IPS DF 4.7 (cell line): ENCODE data around the gene PCYOX1L.

Experiments used
- DNase-seq: peaks from one replicate; pipeline ENCODE4 v3.0.0-alpha.2; 2013; ENCODE audit warnings: low spot score; ENCODE audit errors: extremely low read depth

Gene PCYOX1L

DNA sequence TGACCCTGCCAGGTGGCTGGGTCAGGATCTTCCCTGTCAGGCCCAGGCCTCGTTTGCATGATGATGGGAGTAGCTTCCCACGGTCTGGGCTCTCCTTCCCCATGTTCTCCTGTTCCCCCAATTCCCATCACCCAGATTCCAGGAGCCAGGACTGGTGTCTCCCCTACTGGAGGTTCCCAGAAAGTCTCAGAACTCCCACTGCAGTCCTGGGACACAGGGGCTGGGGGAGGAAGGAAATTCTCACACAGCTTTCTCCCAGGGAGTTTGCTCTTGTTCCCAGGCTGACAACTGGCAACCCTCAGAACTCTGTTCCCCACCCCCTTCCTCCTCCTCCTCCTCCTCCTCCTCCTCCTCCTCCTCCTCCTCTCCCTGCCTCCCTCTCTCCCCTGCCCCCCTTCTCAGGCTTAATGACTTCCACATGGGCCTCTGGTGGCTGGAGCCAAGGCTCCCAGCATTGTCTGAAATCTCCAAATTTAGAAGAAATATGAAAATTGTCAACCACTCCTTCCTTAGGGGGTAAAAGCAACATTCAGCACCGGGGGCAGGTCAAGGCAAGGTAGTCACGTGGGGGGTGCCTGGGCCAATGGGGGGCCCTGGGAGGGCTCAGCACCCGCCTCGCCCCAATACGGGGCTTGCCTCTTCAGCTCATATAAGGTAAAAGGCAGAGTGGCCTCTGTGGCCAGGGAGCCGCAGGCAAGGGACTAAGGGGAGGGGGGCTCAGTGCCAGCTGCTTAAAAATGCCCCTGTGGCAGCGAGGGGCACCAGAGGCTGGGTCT is 48.5 kb downstream of the PCYOX1L start:
- no peak for DNase-seq

GRCh38 chr5:149406979-149407306 is 49.1 kb downstream of the PCYOX1L start:
- DNase-seq = no peak

DNA sequence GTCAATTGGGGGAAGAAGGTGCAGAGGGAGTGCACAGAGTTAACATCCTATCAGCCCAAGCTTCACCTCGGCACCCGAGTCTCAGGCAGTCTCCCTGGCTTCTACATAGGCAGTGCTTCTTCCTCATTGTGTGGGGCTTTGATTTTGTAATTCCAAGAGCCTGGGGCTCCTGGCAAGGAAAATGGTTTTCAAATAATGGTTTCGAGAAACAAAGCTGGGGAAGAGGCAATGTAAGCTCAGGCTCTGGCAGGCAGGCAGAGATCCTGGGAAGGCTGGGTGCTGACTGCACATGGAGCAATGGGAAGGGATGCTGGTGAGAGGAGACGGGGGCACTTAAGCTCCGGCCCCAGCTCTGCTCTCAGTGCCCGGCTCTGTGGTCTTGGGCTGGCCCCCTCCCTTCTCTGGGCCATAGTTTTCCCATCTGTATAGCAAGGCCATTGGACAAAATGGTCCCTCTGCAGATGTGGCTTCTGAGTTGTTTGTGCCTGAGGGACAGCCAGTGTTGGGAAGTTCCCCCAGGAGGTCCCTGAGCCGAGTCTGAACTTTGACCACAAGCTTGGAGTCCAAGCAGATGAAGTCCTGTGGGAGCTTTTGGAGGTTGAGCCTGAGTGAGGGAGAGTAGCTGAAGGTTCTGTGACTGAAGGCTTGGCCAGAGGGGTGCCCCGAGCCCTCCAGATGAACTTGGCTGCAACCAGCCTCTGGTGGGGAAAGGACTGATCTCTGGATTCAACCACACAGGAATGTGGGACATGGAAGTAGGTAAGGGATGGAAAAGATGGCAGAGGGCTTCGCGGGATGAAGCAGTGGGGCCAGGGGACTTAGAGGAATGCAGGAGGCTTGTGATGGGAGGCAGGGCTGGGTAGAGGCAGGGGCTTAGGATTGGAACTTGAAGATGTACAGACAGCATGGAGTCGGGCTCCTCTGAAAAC is 49.7 kb downstream of the PCYOX1L start:
- DNase-seq = no peak

DNA sequence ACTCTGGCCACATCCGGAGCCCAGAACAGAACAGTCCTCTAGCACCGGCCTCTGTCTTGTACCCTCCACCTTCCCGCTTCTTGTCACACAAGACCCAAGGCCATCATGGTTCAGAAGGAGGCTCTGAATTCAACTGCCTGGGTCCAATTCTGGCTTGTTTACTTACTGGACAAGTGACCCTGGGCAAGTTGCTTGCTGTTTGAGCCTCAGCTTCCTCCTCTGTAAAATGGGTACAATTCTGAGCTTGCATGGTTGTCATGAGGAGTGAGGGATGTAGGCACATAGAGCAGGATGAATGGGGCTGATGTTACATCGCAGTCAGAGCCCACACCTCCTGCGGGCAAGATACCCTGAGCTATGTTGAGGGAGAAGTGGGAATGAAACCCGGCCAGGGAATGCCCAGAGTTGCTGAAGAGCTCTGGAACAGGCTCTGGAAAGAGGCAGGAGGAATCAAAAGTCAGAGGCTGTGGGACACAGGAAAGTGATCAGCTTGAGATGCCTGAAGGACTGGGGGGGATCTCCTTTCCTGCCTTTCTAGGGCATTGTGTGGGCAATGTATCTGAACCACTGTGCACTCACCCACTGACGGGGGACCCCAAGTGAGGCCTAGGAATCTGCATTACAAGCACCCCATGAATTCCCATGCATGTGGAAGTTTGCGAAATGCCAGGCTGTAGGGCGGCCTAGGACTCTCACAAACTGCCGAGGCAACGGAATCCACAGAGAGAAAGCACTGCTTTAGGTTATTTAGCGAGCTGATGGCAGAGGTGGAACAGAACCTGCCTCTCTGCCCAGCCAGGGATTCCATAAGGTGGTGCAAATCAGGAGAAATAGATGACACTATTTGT is 50.6 kb downstream of the PCYOX1L start:
- DNase-seq = no peak

DNA sequence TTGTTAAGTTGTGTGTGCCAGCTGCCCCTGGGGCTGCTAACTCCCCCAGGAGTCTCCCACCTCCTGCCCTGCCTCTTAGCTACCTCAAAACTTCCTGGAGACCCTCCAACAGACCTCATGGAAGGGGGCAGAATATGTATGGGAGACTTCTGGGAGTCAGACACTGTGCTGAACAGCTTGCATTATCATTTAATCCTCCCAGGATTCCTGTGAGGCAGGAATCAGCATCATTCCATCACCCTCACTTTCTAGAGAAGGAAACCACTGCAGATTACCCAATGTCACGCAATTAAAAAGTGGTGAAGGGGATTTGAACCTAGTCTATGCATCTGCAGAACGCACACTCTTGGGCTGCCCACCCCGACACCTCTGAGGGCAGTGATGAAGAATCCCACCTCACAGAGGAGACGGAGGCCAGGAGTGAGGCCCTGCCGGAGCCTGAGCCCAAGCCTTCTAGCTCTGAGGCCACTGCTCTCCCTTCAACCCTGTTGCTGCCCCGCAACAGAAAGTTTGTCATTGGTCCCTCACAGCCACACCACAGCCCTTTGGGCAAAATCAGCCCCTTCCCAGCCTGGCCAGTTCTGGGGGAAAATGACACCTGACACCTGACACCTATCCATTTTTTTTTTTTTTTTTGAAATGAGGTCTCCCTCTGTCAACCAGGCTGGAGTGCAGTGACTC is 51.6 kb downstream of the PCYOX1L start:
- DNase-seq = no peak

DNA sequence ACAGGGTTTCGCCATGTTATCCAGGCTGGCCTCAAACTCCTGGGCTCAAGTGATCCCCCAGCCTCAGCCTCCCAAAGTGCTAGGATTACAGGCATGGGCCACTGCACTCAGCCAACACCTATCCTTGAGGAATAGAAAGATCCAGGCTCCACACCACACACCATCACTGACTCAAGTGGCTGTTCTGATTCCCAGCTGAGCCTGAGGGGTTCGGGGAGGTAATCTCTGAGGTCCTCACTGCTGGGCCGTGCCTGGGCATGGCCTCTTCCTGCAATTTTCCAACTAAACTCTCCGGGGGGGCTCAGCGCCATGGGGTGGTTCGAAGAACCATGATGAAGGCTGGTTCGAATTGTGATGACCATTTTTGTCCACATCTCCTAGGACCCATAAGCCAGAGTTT is 52.2 kb downstream of the PCYOX1L start:
- no peak for DNase-seq

GRCh38 chr5:149410721-149411432 is 53.0 kb downstream of the PCYOX1L start:
- no peak for DNase-seq

DNA sequence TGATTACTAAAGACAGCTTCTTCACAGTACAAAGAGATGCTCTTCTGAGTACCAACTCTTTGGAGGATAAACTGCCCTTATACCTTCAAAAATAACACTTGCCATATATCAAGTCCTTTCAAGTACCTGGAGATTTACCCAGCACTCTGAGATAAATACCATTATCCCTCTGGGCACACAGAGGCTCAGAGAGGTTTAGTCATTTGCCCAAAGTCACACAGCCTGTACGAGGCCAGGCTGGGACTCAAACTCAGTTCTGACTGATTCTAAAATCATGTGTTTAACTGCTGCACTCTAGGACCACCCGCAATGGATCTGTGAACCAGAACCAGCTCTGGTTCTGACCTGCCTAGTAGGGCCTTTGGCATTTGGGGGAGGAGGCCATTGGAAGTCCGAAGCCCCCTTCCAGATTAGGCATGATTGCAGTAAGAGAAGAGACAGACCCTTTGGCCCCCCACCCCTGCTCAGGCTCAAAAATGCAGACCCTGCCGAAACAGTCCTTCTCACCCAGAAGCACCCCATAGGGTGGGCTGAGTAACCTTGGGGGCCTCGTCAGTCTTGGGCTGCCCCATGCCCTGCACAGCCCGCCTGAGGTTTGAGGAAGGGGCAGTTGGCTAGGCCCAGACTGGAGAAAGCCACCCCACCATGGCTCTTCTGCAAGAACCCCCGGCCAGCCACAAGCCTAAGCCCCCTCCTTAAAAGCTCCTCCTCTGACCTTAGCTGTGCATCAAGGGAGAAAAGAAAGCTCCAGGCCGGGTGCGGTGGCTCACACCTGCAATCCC is 54.1 kb downstream of the PCYOX1L start:
- no peak for DNase-seq

GRCh38 chr5:149412783-149413476 is 55.1 kb downstream of the PCYOX1L start:
- no peak for DNase-seq

DNA sequence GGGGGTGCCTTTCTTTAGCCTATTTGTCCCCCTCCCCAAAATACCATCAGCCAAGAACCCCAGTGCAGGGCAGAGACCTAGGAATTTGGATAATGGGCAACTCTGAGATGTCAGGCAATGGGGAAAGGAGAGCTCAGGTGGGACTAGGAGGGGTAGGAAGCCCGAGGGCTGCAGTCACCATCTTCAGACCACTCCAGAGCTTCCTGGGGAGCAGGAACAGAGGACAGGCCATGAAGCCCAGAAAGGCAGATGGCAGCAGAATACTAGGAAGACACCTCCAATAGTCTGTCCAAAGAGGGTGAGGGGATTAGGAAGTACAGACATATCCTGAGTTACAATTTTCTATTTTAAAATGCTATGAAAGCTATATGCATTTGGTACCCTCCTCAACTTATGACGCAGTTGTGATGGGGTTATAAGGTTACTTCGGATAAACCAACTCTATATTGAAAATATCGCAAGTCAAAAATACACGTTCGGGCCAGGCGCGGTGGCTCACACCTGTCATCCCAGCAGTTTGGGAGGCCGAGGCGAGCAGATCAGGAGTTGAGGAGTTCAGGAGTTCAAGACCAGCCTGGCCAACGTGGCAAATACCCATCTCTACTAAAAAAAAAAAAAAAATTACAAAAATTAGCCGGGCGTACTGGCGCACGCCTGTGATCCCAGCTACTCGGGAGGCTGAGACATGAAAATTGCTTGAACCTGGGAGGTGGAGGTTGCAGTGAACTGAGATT is 55.8 kb downstream of the PCYOX1L start:
- no peak for DNase-seq

- no peak for DNase-seq
Measured at GRCh38 chr5:149414405-149415065, 56.7 kb downstream of the PCYOX1L start.

DNA sequence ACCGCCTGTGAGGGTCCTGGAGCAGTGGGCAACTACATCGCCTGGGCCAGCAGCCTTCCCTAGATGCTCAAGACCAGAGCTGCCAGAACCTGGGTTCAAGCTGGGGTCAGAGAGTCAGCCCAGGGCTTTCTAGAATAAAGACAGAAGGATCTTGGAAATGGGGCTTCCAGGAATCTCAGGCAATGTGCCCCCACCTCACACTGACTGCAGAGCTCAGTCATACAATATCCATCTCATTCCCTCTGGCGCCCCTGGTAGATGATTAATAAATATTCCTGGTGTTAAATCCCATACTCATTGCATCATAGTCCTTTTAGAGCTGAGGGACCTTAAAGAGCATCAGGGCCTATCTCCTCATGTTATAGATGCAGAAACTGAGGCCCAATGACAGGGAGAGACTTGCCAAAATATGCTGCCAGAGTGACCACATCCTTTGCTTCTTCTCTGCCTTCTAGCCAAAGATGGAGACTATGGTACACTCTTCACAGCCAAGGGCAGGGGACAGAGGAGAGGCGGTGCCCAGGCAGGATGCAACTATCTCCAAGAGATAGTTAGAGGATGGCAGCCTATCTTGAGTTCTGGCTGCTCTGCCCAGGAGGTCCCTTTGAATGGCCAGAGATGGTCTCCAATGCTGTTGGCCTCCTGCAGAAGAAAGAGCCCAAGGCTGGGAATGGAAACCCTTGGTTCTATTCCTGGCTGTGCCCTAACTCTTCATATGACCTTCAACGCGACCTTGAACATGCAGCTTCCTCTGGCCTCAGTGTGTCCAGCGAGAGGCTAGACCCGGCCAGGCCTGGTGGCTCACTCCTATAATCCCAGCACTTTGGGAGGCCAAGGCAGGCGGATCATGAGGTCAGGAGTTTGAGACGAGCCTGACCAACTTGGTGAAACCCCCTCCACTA is 57.5 kb downstream of the PCYOX1L start:
- DNase-seq = no peak

DNA sequence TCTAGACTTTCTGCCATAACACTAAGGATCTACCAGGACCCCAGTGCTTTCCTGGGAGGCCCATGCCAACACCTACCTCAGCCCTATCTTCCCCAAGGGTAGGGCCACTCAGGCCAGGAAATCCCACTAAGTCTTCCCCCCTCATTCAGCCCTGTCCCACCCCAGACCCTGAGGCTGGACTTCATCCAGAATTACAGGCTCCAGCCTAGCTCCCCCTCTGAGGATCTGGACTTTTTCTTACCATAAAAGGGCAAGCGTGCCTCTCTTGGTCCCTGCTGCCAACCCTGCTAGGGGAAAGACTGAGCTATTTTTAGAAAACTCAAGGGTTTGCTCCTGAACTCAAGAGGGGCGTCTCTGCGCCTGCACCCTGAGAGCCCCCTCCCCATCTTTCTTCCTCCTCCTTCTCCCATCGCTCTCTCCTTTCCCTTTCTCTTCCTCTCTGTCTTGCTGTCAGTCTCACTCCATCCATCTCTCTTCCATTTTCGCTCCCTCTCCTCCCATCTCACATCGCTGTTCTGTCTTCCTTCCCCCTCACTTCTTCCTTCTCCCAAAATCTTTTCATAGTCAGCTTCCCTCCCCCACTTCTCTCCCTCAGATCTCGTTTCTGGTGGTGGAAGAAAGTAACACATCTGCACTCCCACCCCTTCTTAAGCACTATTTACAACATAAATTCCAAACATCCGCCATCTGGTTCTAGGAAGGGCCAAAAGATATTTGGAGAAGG is 59.3 kb downstream of the PCYOX1L start:
- DNase-seq = no peak

DNA sequence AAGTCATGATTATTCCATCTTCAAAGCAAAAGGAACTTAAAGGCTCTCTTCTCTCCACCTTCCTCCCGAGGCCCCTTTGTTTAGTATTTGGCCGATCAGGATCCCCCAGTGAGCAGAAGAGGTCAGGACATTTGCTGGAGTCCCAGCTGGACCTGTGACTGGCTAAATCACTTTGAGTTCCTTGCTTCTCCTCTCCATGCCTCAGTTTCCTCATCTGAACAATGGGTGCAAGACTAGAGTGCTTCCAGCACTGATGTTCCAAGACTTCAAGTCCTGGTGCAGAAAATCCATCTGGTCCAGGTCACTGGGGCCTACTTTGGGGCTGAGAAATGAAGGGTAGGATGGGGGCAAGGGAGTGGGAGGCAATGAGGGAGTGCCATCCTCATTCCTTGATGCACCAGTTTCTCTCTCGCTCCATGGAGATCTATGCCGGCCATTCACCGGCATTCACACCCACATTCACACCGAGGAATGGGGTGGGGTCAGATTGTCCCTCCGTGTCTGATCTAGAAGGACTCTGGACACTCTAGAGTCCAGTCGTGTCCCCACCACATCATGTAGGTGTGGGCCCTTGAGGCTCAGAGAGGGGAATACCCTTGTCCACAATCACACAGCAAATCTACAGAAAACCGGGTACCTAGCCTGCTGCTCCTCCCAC is 60.0 kb downstream of the PCYOX1L start:
- no peak for DNase-seq

DNA sequence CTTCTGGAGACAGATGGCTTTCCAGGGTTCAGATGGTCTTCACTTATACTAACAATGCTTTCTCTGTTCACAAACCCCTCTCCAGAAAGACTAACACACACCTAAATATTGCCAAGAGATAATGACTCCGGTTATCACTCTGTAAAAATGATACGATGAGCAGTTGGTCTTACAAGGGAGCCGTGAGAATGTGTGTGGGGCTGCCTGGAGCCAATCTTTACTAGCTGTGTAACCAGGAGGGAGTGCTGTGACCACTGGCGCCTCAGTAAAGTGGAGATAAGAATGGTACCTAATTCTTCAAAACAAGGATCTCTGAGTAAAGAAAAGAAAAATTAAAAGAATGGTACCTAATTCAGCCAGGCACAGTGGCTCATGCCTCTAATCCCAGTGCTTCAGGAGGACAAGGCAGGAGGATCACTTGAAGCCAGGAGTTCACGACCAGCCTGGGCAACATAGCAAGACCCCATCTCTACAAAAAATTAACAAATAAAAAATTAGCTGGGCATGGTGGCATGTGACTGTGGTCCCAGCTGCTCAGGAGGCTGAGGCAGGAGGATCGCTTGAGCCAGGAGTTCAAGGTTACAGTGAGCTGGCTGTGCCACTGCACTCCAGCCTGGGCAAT is 61.2 kb downstream of the PCYOX1L start:
- no peak for DNase-seq
